Lung (tissue), 12 donors: ENCODE results near the gene SPATC1L. TPM values are rescaled to one million over a fixed set of nuclear protein-coding genes. Genes with fewer than 3 reads are reported as not detected.
A peak's percentile ranks its signal among the peaks of the same experiment; 100 is the strongest.

Experiments used
- ATAC-seq: fragments of 200-7000 bp; cut with Tn5 transposase; one replicate; pipeline ENCODE4 v1.9.1; 2020; ENCODE audit warnings: moderate number of reproducible peaks; ENCODE audit not compliant: insufficient read depth, low FRiP score
- DNase-seq, 3 donors: peaks; one replicate each; pipeline ENCODE4 v3.0.0-alpha.2; 2013 to 2017
- H3K27ac ChIP-seq, 2 donors: one replicate each; pipeline ENCODE4 v1.5.1; 2013; ENCODE audit warnings: mild to moderate bottlenecking in 2 of 2, moderate library complexity in 2 of 2, control low read depth in 1 of 2, inconsistent platforms in 1 of 2, low read depth in 1 of 2, low read length in 1 of 2
- H3K27me3 ChIP-seq, 3 donors: one replicate each; pipeline ENCODE4 v1.5.1; 2013; ENCODE audit warnings: low read length in 2 of 3; ENCODE audit not compliant: control insufficient read depth in 3 of 3, insufficient read depth in 3 of 3
- H3K36me3 ChIP-seq, 4 donors: one replicate each; pipeline ENCODE4 v1.5.1; 2013; ENCODE audit warnings: low read length in 4 of 4, mild to moderate bottlenecking in 1 of 4, moderate library complexity in 1 of 4; ENCODE audit not compliant: control insufficient read depth in 4 of 4, insufficient read depth in 4 of 4
- H3K4me1 ChIP-seq, 5 donors: one replicate each; pipeline ENCODE4 v1.5.1; 2013; ENCODE audit warnings: low read length in 5 of 5, mild to moderate bottlenecking in 2 of 5, moderate library complexity in 1 of 5; ENCODE audit not compliant: control insufficient read depth in 5 of 5, insufficient read depth in 5 of 5
- H3K4me3 ChIP-seq: one replicate; pipeline ENCODE4 v1.5.1; 2013; ENCODE audit warnings: mild to moderate bottlenecking, control low read depth, moderate library complexity
- H3K9ac ChIP-seq, 2 donors: one replicate each; pipeline ENCODE4 v1.5.1; 2013; ENCODE audit warnings: low read length in 2 of 2, control low read depth in 1 of 2; ENCODE audit not compliant: insufficient read depth in 1 of 2
- H3K9me3 ChIP-seq, 4 donors: one replicate each; pipeline ENCODE4 v1.5.1; 2013; ENCODE audit warnings: low read length in 3 of 4, mild to moderate bottlenecking in 1 of 4, moderate library complexity in 1 of 4; ENCODE audit not compliant: control insufficient read depth in 4 of 4, insufficient read depth in 3 of 4
- WGBS, 2 donors: extraction: QIAGEN DNeasy Blood & Tissue Kit; methylation state at CpG; one replicate each; pipeline ENCODE4 v1.1.7; 2013; 5-methylcytosine and 5-hydroxymethylcytosine counted together
- polyA plus RNA-seq, 2 donors: library from polyadenylated mRNA; stranded (reverse); fragments of 200-250 nt; gene quantifications; one replicate each; pipeline ENCODE4 v1.2.1, GENCODE V29; 2013
- total RNA-seq, 2 donors: library from RNA; depleted of rRNA in 1 of 2; stranded (reverse); fragments of >200 nt in 1 of 2; gene quantifications; one replicate each; pipeline ENCODE4 v1.2.1, GENCODE V29; 2014 to 2021
- TF ChIP-seq, protein P1 (sequence below): IDR thresholded peaks from 2 replicates; pipeline ENCODE4 v1.5.1; 2012; ENCODE audit warnings: mild to moderate bottlenecking; ENCODE audit errors: control extremely low read depth, extremely low read depth
- donor health status: control.
- donor health status: control.
- donor health status: Bipolar disorder and iron deficiency.
- donor health status: healthy.
- donor health status: DM: yes; HTN: yes; CAD: no.

Gene SPATC1L
- total and polyA plus RNA-seq, 4 donors = 6.6 to 15.6 (median 11.0) TPM

DNA sequence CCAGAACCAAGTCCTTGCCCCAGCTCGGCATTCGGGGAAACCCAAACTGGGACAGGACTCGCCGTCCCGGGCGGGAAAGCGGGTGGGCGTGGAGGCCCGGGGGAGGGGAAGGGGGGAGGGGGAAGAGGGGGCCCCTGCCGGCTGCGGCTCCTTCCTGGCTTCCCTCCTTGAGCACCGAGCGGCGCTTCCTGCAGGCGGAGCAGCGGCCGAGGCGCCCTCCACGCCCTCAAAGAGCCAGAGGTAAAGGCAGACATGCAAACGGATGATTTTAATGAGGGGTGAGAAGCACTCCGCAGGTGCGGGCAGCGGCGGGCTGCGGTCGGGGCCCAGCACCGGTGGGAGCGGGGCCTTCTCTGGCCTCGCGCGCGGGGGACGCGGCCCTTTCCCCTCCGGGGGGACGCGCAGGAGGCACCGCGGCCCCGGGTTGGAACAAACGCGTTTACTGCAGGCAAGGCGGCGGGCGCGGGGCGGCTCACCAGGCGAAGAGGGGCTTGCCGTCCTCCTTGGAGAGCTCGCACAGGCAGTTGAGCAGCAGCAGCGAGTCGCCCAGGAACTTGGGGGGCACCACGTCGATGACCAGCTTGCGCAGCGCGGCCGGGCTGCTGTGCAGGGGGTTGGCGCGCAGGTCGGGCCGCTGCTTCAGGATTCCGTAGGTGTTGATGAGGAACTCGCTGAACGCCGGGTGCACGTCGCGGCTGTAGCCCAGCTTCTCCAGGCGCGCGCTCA is 23.2 kb downstream of the SPATC1L start:
- H3K27ac ChIP-seq = no peak overlapping the region
- peaks cover 0 to 1% (median 0%) of the 10 kb centered on the region in 4 donors for H3K9me3 ChIP-seq
- peaks cover 0 to 8% (median 2%) of the 10 kb centered on the region in 4 donors for H3K36me3 ChIP-seq
- TF ChIP-seq, protein P1, sequence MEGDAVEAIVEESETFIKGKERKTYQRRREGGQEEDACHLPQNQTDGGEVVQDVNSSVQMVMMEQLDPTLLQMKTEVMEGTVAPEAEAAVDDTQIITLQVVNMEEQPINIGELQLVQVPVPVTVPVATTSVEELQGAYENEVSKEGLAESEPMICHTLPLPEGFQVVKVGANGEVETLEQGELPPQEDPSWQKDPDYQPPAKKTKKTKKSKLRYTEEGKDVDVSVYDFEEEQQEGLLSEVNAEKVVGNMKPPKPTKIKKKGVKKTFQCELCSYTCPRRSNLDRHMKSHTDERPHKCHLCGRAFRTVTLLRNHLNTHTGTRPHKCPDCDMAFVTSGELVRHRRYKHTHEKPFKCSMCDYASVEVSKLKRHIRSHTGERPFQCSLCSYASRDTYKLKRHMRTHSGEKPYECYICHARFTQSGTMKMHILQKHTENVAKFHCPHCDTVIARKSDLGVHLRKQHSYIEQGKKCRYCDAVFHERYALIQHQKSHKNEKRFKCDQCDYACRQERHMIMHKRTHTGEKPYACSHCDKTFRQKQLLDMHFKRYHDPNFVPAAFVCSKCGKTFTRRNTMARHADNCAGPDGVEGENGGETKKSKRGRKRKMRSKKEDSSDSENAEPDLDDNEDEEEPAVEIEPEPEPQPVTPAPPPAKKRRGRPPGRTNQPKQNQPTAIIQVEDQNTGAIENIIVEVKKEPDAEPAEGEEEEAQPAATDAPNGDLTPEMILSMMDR = no peak
- H3K4me1 ChIP-seq = no peaks in the 10 kb centered on the region
- DNase-seq (peak in 1 of 3 donors; percentile 15), ATAC-seq (no peak)
- no peak overlapping the region for H3K9ac ChIP-seq
- H3K27me3 ChIP-seq = peaks cover 0 to 20% (median 0%) of the 10 kb centered on the region in 3 donors
- H3K4me3 ChIP-seq = no peak overlapping the region
- 85 to 92% methylated on average over 60 to 71 of the region's 72 CpGs for WGBS, 2 donors

DNA sequence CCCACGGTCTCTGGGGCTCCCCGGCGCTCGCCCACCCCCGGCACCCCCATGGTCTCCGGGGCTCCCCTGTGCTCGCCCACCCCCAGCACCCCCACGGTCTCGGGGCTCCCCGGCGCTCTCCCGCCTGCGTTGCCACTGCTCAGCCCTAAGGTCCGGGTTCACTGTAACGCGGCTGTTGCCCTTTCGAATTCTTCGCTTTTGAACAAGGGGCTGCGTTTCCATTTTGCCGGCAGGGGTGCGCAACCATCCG is 23.7 kb downstream of the SPATC1L start:
- TF ChIP-seq, protein P1 = no peak
- Histone ChIP-seq H3K27ac (no peak overlapping the region), H3K9me3 (peaks cover 0 to 1% (median 0%) of the 10 kb centered on the region in 4 donors), H3K36me3 (peaks cover 0 to 8% (median 3%) of the 10 kb centered on the region in 4 donors), H3K4me3 (no peak overlapping the region), H3K27me3 (peaks cover 0 to 20% (median 0%) of the 10 kb centered on the region in 3 donors), H3K9ac (no peak overlapping the region), H3K4me1 (no peaks in the 10 kb centered on the region)
- 90 to 97% methylated on average over 21 to 22 of the region's 22 CpGs for WGBS, 2 donors
- DNase-seq (no peak), ATAC-seq (no peak)

DNA sequence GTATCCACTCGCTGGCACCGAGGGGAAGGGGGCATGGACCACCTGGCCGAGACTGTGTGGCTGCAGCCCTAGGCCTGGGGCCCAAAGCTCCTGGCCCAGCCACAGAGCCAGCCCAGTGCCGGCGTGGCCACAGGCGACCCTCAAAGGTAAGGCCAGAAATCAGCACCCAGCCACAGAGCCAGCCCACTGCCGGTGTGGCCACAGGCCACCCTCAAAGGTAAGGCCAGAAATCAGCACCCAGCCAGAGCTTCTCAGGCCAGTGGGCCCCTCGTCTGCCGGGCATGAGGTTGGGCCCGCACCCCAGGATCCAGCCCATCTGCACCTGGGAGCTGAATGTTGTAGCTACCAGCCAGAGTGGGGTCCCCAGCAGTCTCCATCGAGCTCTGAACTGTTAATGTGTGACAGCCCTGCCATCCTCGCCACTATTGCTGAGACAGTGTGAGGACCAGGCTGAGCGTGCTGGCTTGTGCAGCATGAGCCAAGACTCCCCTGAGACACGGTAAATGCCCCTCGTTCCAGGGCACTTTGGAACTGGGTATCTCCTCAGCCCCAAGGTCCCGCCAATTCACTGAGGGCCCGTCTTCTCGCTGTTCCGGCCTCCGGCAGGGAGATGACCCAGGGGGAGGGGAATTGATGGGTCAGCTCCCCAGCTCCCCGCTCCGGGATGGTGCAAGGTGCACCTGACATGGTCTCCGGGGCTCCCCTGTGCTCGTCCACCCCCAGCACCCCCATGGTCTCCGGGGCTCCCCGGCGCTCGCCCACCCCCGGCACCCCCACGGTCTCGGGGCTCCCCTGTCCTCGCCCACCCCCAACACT is 24.2 kb downstream of the SPATC1L start:
- Histone ChIP-seq H3K36me3 (peaks cover 0 to 8% (median 3%) of the 10 kb centered on the region in 4 donors), H3K4me1 (peaks cover 0 to 3% (median 0%) of the 10 kb centered on the region in 5 donors), H3K4me3 (no peak overlapping the region), H3K27ac (no peak overlapping the region), H3K9me3 (peaks cover 0 to 1% (median 0%) of the 10 kb centered on the region in 4 donors), H3K9ac (no peak overlapping the region), H3K27me3 (peaks cover 0 to 20% (median 0%) of the 10 kb centered on the region in 3 donors)
- peak in 1 of 3 donors; percentile 12 for DNase-seq
- ATAC-seq = no peak
- 93 to 97% methylated on average over 28 to 32 of the region's 32 CpGs for WGBS, 2 donors
- TF ChIP-seq, protein P1 = no peak
